Measurements from ENCODE around the gene TBC1D9.

GRCh38 chr4:140653718-140654494 is 102.3 kb downstream of the TBC1D9 start:
- no peak for TF ChIP-seq FOXM1 (IDR thresholded peaks at IDR 0.05; ENCODE audit: borderline replicate concordance)
- TF ChIP-seq HDGF (IDR thresholded peaks at IDR 0.05; ENCODE audit: borderline replicate concordance) = no peak
- no peak for TF ChIP-seq BHLHE40 (IDR thresholded peaks at IDR 0.05; ENCODE audit: borderline replicate concordance)
- TF ChIP-seq TARDBP (IDR thresholded peaks at IDR 0.05) = no peak
- TF ChIP-seq NFRKB (IDR thresholded peaks at IDR 0.05) = no peak
- no peak for TF ChIP-seq ARNT (IDR thresholded peaks at IDR 0.05)
- TF ChIP-seq SP1 (IDR thresholded peaks at IDR 0.05) = no peak
- TF ChIP-seq L3MBTL2 (conservative IDR thresholded peaks at IDR 0.05) = no peak
- no peak for TF ChIP-seq LEF1 (IDR thresholded peaks at IDR 0.05; ENCODE audit: borderline replicate concordance)
- TF ChIP-seq SUZ12 (IDR thresholded peaks at IDR 0.05) = no peak
- TF ChIP-seq, protein P1, sequence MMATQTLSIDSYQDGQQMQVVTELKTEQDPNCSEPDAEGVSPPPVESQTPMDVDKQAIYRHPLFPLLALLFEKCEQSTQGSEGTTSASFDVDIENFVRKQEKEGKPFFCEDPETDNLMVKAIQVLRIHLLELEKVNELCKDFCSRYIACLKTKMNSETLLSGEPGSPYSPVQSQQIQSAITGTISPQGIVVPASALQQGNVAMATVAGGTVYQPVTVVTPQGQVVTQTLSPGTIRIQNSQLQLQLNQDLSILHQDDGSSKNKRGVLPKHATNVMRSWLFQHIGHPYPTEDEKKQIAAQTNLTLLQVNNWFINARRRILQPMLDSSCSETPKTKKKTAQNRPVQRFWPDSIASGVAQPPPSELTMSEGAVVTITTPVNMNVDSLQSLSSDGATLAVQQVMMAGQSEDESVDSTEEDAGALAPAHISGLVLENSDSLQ (IDR thresholded peaks at IDR 0.05) = no peak
- TF ChIP-seq CTBP1 (IDR thresholded peaks at IDR 0.05; ENCODE audit: borderline replicate concordance) = no peak
- no peak for TF ChIP-seq FOXK2 (IDR thresholded peaks at IDR 0.05)

Data from HEK293T (cell line).